CD4-positive, alpha-beta memory T cell (primary cell): ENCODE results near the gene PDE8B. TPM values are rescaled to one million over a fixed set of nuclear protein-coding genes. Genes with fewer than 3 reads are reported as not detected.
A peak's percentile ranks its signal among the peaks of the same experiment; 100 is the strongest.

Source experiments
- CTCF ChIA-PET: fragments of 350-600 bp; sonication (Branson Sonifier 250); formaldehyde crosslinking; loops from one replicate; lab custom pipeline; 2021; ENCODE audit warnings: inconsistent platforms; ENCODE audit not compliant: partially characterized antibody; lab: Charles Lee
- POLR2A ChIA-PET: fragments of 350-600 bp; sonication (Branson Sonifier 250); formaldehyde crosslinking; loops from one replicate; lab custom pipeline; 2021; ENCODE audit not compliant: partially characterized antibody; lab: Charles Lee
- DNase-seq, 5 donors: peaks; one replicate each; pipeline versions ENCODE4 v3.0.0 to v3.0.0-alpha.2; 2020 to 2022; ENCODE audit warnings: mixed read lengths in 1 of 5
- H3K27ac ChIP-seq: one replicate; pipeline ENCODE4 v1.7.0; 2013; ENCODE audit warnings: low read depth, low read length
- H3K27me3 ChIP-seq: 2 replicates; pipeline ENCODE4 v1.7.0; 2013; ENCODE audit warnings: mild to moderate bottlenecking, low read length, moderate library complexity; ENCODE audit not compliant: insufficient read depth
- H3K36me3 ChIP-seq: 2 replicates; pipeline ENCODE4 v1.7.0; 2013; ENCODE audit warnings: mild to moderate bottlenecking, low read length, moderate library complexity; ENCODE audit not compliant: insufficient read depth
- H3K4me1 ChIP-seq: 2 replicates; pipeline ENCODE4 v1.7.0; 2013; ENCODE audit warnings: mild to moderate bottlenecking, low read length, moderate library complexity; ENCODE audit not compliant: insufficient read depth
- H3K4me3 ChIP-seq, 2 donors: one replicate each; pipeline ENCODE4 v1.7.0; 2013; ENCODE audit warnings: low read length in 2 of 2, mild to moderate bottlenecking in 1 of 2
- H3K9me3 ChIP-seq, 2 donors: one replicate each; pipeline ENCODE4 v1.7.0; 2013; ENCODE audit warnings: low read length in 2 of 2, control low read depth in 1 of 2; ENCODE audit not compliant: control insufficient read depth in 1 of 2
- H3K27ac Mint-ChIP-seq, 7 donors: one replicate each; pipeline ENCODE4 v1.8.0; 2020 to 2021; ENCODE audit warnings: mixed read lengths in 7 of 7, mild to moderate bottlenecking in 6 of 7, inconsistent platforms in 3 of 7, moderate library complexity in 3 of 7
- H3K27me3 Mint-ChIP-seq, 2 donors: one replicate each; pipeline ENCODE4 v1.8.0; 2020 to 2021; ENCODE audit warnings: mixed read lengths in 2 of 2
- H3K36me3 Mint-ChIP-seq, 2 donors: one replicate each; pipeline ENCODE4 v1.8.0; 2020 to 2021; ENCODE audit warnings: mixed read lengths in 2 of 2, inconsistent platforms in 1 of 2, mild to moderate bottlenecking in 1 of 2
- H3K4me1 Mint-ChIP-seq, 4 donors: one replicate each; pipeline ENCODE4 v1.8.0; 2020 to 2021; ENCODE audit warnings: mixed read lengths in 4 of 4, mild to moderate bottlenecking in 1 of 4
- H3K4me3 Mint-ChIP-seq, 8 donors: one replicate each; pipeline ENCODE4 v1.8.0; 2020 to 2021; ENCODE audit warnings: mixed read lengths in 8 of 8, mild to moderate bottlenecking in 7 of 8, moderate library complexity in 6 of 8, inconsistent platforms in 3 of 8
- H3K9me3 Mint-ChIP-seq, 8 donors: one replicate each; pipeline ENCODE4 v1.8.0; 2020 to 2021; ENCODE audit warnings: mixed read lengths in 8 of 8, mild to moderate bottlenecking in 5 of 8, inconsistent platforms in 3 of 8, moderate library complexity in 1 of 8
- intact Hi-C: fragments of 100-400 bp; cut with micrococcal nuclease; formaldehyde crosslinking; loops from one replicate; pipeline ENCODE4 v1.15.1; 2023
- polyA plus RNA-seq, 2 donors: library from polyadenylated mRNA; unstranded; fragments of 300-500 nt; fragmentation: Illumina TruSeq; gene quantifications; one replicate each; pipeline ENCODE4 v1.2.3, GENCODE V29; 2021
- total RNA-seq, 2 experiments: library from RNA; stranded (reverse); gene quantifications; one replicate each; pipeline ENCODE4 v1.2.3, GENCODE V29; 2021

The PDE8B gene
- total and polyA plus RNA-seq, 4 experiments from 2014 or later = 0.26 TPM; not detected in 3

DNA sequence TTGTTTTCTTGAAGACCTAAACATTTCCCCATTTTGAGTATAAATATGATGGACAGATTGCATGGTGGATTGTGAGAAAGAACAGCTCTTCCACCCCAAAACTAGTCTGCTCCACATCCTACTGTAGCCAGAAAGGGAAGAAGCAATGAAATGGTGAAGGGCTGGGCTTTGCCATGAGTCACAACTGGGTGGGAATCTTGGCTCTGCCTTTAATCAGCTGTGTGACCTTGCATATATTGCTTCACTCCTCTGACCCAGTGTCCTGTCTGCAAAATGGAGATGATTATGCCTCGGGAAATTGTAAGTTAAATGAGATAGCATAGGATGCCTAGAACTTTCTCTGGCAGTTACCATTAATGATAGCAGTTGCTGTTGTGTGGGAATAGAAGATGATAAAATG lies 101.9 kb downstream of the PDE8B start:
- no peaks in the 10 kb centered on the region for H3K4me1 ChIP-seq
- H3K27me3 ChIP-seq = no peaks in the 10 kb centered on the region
- Mint-ChIP-seq H3K4me3 (no peak overlapping the region), H3K27ac (no peak overlapping the region), H3K27me3 (peaks cover 2 to 7% of the 10 kb centered on the region in 2 donors), H3K4me1 (no peaks in the 10 kb centered on the region), H3K36me3 (no peaks in the 10 kb centered on the region), H3K9me3 (peaks cover 0 to 5% (median 0%) of the 10 kb centered on the region in 8 donors)
- POLR2A ChIA-PET = no interaction called here
- no peak for DNase-seq
- no peak overlapping the region for H3K4me3 ChIP-seq
- H3K9me3 ChIP-seq = no peaks in the 10 kb centered on the region
- CTCF ChIA-PET = no interaction called here
- no peak overlapping the region for H3K27ac ChIP-seq
- intact Hi-C loops = no loop called here
- H3K36me3 ChIP-seq = no peaks in the 10 kb centered on the region

- Mint-ChIP-seq H3K27ac (peak overlapping the region in 1 of 7 donors; percentile 30), H3K27me3 (peaks cover 1 to 4% of the 10 kb centered on the region in 2 donors), H3K9me3 (peaks cover 0 to 5% (median 0%) of the 10 kb centered on the region in 8 donors), H3K4me1 (no peaks in the 10 kb centered on the region), H3K36me3 (no peaks in the 10 kb centered on the region), H3K4me3 (no peak overlapping the region)
- Histone ChIP-seq H3K27me3 (no peaks in the 10 kb centered on the region), H3K27ac (no peak overlapping the region), H3K4me1 (no peaks in the 10 kb centered on the region), H3K9me3 (no peaks in the 10 kb centered on the region), H3K4me3 (no peak overlapping the region), H3K36me3 (no peaks in the 10 kb centered on the region)
- DNase-seq = no peak
- CTCF ChIA-PET = no interaction called here
- intact Hi-C loops = no loop called here
- POLR2A ChIA-PET = no interaction called here
Observed at GRCh38 chr5:77316871-77317661, 106.6 kb downstream of the PDE8B start.

DNA sequence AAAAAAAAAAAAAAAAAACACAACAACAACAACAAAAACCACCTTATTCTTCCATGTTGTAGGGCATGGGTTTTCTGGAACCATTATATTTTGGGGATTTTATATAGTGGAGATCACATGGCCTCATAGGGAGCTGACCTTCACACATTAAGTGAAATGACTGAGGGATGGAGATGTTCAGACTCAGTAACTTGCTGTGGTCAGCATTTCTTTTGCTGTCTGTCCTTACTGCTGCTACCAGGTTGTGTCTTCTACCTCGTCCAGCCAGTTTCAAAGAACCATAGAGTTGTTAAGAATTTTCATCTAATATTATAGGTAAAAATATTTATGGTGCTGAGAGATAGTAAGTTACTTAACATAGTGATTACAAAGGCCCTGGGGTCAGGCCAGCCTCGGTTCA lies 107.6 kb downstream of the PDE8B start:
- H3K27me3 ChIP-seq = no peaks in the 10 kb centered on the region
- CTCF ChIA-PET = interaction anchor here (0.6 kb wide), 1 partner anchor 25 kb away, joined by 3 read pairs; no protein-coding TSS in a partner anchor

DNA sequence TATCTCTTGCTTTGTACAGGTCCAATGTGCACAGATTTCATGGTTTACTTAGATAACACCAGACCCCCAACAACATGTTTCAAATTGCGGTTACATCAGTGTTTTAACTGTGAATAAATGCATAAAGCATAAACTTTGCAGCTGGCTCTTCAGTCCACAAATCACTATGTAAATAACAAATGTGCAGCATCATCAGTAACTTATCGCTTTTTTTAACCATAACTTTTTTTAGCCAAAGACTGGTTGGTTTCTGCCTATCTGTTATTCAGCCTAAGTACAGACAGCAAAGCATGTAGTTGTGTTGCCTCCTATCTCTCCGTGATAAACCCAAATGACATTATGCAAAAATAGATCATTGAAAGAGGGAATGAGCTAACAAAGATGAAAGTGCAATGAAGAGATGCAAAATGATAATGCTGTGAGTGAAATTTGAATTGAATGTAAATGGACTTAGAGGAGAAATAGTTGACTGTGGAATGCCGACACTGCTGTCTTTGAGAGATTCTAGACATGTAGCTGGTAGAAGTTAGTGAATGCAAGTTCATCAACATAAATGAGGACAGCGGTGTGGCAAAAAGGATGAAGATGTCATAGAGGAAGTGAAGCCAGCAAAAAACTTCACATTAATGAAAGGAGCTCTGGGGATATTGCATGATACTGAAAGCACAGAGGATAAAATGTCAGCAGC lies 108.8 kb downstream of the PDE8B start:
- no peaks in the 10 kb centered on the region for H3K4me1 ChIP-seq
- Mint-ChIP-seq H3K4me3 (no peak overlapping the region), H3K4me1 (no peaks in the 10 kb centered on the region), H3K27me3 (peaks cover 1 to 2% of the 10 kb centered on the region in 2 donors), H3K9me3 (no peaks in the 10 kb centered on the region), H3K36me3 (no peaks in the 10 kb centered on the region), H3K27ac (no peak overlapping the region)
- H3K36me3 ChIP-seq = no peaks in the 10 kb centered on the region
- H3K9me3 ChIP-seq = no peaks in the 10 kb centered on the region
- ChIA-PET POLR2A (no interaction called here), CTCF (no interaction called here)
- intact Hi-C loops = no loop called here
- no peak overlapping the region for H3K4me3 ChIP-seq
- no peak overlapping the region for H3K27ac ChIP-seq
- no peak for DNase-seq
- H3K27me3 ChIP-seq = no peaks in the 10 kb centered on the region

More for the DNA sequence above, 107.6 kb downstream of the PDE8B start:
- no peaks in the 10 kb centered on the region for H3K9me3 ChIP-seq
- H3K4me1 Mint-ChIP-seq = no peaks in the 10 kb centered on the region
- H3K27ac ChIP-seq = no peak overlapping the region
- H3K36me3 ChIP-seq = no peaks in the 10 kb centered on the region
- POLR2A ChIA-PET = no interaction called here
- no peaks in the 10 kb centered on the region for H3K4me1 ChIP-seq
- H3K9me3 Mint-ChIP-seq = peaks cover 0 to 5% (median 0%) of the 10 kb centered on the region in 8 donors
- H3K4me3 ChIP-seq = no peak overlapping the region
- intact Hi-C loops = no loop called here
- DNase-seq = no peak
- H3K27me3 Mint-ChIP-seq = peaks cover 2 to 4% of the 10 kb centered on the region in 2 donors
- H3K36me3 Mint-ChIP-seq = no peaks in the 10 kb centered on the region
- H3K4me3 Mint-ChIP-seq = no peak overlapping the region
- no peak overlapping the region for H3K27ac Mint-ChIP-seq

DNA sequence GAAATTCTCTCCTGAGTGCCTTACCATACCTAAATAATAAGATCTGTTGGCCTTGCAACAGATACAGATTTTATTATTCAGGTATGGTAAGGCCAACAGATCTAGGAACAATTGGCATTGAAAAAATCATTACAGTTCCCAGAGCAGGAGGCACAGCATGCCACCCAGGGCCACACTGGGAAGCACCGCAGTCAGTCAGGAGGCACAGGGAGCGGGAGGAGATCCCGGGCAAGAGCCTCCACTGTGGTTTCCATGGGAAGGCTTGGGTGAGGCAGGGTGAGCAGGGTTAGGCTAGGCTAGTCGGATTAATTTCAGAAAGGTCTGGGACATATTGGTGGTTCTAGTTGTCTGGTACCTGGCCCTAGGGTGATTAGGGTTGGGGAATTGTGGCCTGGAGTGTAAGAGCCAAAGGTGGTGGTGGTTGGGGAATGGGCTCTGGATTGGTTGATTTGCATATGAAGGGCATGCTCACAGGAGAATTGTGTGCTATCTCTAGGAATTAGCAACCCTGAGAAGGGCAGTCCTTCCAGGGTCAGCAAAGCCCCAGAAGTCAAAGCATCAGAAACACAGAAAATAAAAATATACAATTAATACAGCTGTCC lies 111.4 kb downstream of the PDE8B start:
- no peaks in the 10 kb centered on the region for H3K36me3 Mint-ChIP-seq
- H3K36me3 ChIP-seq = no peaks in the 10 kb centered on the region
- H3K27ac Mint-ChIP-seq = no peak overlapping the region
- H3K27ac ChIP-seq = no peak overlapping the region
- no peaks in the 10 kb centered on the region for H3K27me3 ChIP-seq
- no peaks in the 10 kb centered on the region for H3K9me3 Mint-ChIP-seq
- H3K27me3 Mint-ChIP-seq = peaks cover 0 to 3% of the 10 kb centered on the region in 2 donors
- no peaks in the 10 kb centered on the region for H3K4me1 ChIP-seq
- ChIA-PET CTCF (no interaction called here), POLR2A (no interaction called here)
- DNase-seq = no peak
- H3K4me1 Mint-ChIP-seq = no peaks in the 10 kb centered on the region
- H3K9me3 ChIP-seq = no peaks in the 10 kb centered on the region
- intact Hi-C loops = no loop called here
- no peak overlapping the region for H3K4me3 ChIP-seq
- H3K4me3 Mint-ChIP-seq = no peak overlapping the region

- H3K27me3 Mint-ChIP-seq = peaks cover 0 to 3% of the 10 kb centered on the region in 2 donors
- H3K9me3 ChIP-seq = no peaks in the 10 kb centered on the region
- no peak for DNase-seq
- no peak overlapping the region for H3K4me3 Mint-ChIP-seq
- H3K9me3 Mint-ChIP-seq = no peaks in the 10 kb centered on the region
- H3K4me3 ChIP-seq = no peak overlapping the region
- H3K36me3 Mint-ChIP-seq = no peaks in the 10 kb centered on the region
- H3K4me1 ChIP-seq = no peaks in the 10 kb centered on the region
- no peaks in the 10 kb centered on the region for H3K4me1 Mint-ChIP-seq
- no peak overlapping the region for H3K27ac ChIP-seq
- no peak overlapping the region for H3K27ac Mint-ChIP-seq
- no peaks in the 10 kb centered on the region for H3K36me3 ChIP-seq
- H3K27me3 ChIP-seq = no peaks in the 10 kb centered on the region
- POLR2A ChIA-PET = no interaction called here
- intact Hi-C loops = no loop called here
- CTCF ChIA-PET = no interaction called here
Observed at GRCh38 chr5:77322406-77322805, 111.9 kb downstream of the PDE8B start.

- DNase-seq = no peak
- H3K36me3 Mint-ChIP-seq = no peaks in the 10 kb centered on the region
- Histone ChIP-seq H3K27ac (no peak overlapping the region), H3K27me3 (no peaks in the 10 kb centered on the region), H3K4me1 (no peaks in the 10 kb centered on the region), H3K36me3 (no peaks in the 10 kb centered on the region), H3K9me3 (no peaks in the 10 kb centered on the region), H3K4me3 (no peak overlapping the region)
- intact Hi-C loops = no loop called here
- no peak overlapping the region for H3K27ac Mint-ChIP-seq
- POLR2A ChIA-PET = no interaction called here
- peaks cover 5 to 8% (median 7%) of the 10 kb centered on the region in 4 donors for H3K4me1 Mint-ChIP-seq
- peaks cover 0 to 3% of the 10 kb centered on the region in 2 donors for H3K27me3 Mint-ChIP-seq
- H3K9me3 Mint-ChIP-seq = no peaks in the 10 kb centered on the region
- H3K4me3 Mint-ChIP-seq = no peak overlapping the region
- CTCF ChIA-PET = no interaction called here
Observed at GRCh38 chr5:77325921-77326541, 115.6 kb downstream of the PDE8B start.
